Left cardiac atrium (tissue), 4 donors: Measurements from ENCODE around the gene UBLCP1. TPM values are rescaled to one million over a fixed set of nuclear protein-coding genes. Genes with fewer than 3 reads are reported as not detected.
"Not testable (repeated sequence)": the region's sequence is repeated elsewhere in the genome, so short reads cannot be mapped to it uniquely, and the experiment has no call there.

ENCODE experiments used
- ATAC-seq, 2 donors: fragments of 200-7000 bp; cut with Tn5 transposase; one replicate each; pipeline ENCODE4 v1.9.1; 2020; ENCODE audit warnings: mild to moderate bottlenecking in 2 of 2, moderate library complexity in 2 of 2
- DNase-seq: peaks from one replicate; pipeline ENCODE4 v3.0.0-alpha.2; 2020
- intact Hi-C, 2 donors: fragments of 100-400 bp; cut with DNase I; formaldehyde crosslinking; loops; one replicate each; pipeline versions ENCODE4 v1.14.1 to v1.15.1; 2022 to 2023
- total RNA-seq, 2 donors: library from RNA; stranded (reverse); fragmentation: NEBNext Ultra II Directional; extraction: Animal tissue kit (Norgen Biotek cat#: 25700); gene quantifications; one replicate each; pipeline ENCODE4 v1.2.1, GENCODE V29; 2021
- donor health status: DM: no; HTN: yes; CAD: no.
- donor health status: DM: no; HTN: yes; CAD: no; lungs with severe emphysema.
- donor health status: DM: yes; HTN: yes; CAD: no.
- donor health status: Dilated cardiomyopathy.

Gene UBLCP1
- total RNA-seq, 2 donors from 2014 or later: 13.6 to 15.5 TPM

DNA sequence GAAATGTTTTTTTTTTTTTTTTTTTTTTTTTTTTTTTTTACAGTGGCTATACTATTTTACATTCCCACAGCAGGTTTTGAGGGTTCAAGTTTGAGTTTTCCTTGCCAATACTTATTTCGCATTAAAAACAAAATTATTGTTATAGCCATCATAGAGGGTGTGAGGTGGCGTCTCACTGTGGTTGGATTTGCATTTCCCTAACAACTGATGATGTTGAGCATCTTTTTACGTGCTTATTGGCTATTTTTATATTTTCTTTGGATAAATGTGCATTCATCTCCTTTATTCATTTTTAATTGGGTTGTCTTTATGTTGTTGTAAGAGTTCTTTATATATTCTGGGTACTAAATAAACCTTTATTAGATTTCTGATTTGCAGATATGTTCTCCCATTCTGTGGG is 18.9 kb upstream of the UBLCP1 start:
- ATAC-seq: no peak
- intact Hi-C loops: no loop called here

DNA sequence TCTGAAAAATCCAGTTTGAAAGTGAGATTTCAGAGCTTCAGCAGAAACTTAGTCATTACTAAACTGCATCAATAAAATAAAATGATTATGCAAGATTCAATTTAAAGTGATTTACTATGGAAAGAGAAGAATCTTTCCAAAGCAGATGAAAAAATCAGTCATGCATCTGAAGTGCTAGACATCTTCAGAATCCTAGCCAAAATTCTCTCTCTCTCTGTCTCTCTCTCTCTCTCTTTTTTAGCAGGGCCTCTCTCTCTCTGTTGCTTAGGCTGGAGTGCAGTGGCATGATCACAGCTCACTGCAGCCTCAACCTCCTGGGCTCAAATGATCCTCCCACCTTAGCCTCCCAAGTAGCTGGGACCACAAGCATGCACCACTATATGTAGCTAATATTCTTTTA is 18.2 kb upstream of the UBLCP1 start:
- no peak for ATAC-seq
- DNase-seq: no peak
- intact Hi-C loops: no loop called here

More for the DNA sequence above, 18.9 kb upstream of the UBLCP1 start:
- DNase-seq: no peak

DNA sequence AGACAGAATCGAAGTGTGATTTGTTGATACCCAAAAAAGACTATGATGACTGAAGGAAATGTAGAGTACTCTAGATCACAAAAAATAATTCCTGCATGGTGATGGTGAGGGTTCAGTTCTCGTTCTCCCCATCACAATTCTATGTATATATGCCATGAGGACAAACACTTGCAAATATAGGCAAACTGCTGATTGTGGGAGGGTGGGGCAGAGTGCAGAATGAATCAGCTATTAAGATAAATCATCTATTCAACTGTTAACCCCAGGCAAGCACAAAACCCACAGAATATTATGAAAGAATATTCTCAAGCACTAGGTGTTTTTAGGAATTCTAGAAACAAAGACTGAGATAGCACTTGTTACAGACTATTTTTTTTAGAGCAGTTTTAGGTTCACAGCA is 13.9 kb upstream of the UBLCP1 start:
- ATAC-seq (no peak), DNase-seq (no peak)
- intact Hi-C loops: no loop called here

DNA sequence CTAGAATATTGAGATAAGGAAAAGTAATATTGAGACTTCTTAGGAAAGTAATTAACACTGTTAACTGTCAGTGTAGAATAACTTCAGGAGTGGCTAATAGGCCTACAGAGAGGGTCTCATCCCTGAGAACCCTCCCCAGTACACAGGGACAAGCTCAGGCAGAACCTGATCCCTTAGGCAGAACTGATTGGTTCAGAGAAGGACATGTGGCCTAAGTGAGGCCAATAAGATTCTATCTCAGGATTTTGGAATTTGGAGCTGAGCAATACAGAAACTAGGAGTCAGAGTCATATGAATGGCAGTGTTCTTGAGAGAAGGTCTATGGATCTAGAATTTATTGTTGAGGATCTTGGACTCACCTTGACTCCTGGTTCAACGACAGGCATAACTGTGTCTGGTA is 10.9 kb upstream of the UBLCP1 start:
- intact Hi-C loops: no loop called here
- ATAC-seq: no peak
- DNase-seq: no peak

DNA sequence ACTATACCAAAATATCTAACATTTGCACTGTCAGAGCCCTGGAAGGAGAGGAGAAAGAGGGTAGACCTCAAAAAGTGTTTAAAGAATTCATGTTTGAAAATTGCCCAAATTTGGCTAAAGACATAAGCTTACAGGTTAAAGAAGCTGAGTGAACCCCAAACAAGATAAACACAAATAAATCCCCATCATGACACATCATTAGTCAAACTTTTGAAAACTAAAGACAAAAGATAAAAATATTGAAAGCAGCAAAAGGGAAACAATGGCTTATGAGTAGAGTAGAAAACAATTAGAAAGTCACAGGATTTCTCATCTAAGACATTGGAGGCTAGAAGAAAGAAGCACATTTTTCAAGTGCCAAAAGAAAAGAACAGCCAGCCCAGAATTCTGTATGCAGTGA is 6.1 kb upstream of the UBLCP1 start:
- ATAC-seq: no peak

DNA sequence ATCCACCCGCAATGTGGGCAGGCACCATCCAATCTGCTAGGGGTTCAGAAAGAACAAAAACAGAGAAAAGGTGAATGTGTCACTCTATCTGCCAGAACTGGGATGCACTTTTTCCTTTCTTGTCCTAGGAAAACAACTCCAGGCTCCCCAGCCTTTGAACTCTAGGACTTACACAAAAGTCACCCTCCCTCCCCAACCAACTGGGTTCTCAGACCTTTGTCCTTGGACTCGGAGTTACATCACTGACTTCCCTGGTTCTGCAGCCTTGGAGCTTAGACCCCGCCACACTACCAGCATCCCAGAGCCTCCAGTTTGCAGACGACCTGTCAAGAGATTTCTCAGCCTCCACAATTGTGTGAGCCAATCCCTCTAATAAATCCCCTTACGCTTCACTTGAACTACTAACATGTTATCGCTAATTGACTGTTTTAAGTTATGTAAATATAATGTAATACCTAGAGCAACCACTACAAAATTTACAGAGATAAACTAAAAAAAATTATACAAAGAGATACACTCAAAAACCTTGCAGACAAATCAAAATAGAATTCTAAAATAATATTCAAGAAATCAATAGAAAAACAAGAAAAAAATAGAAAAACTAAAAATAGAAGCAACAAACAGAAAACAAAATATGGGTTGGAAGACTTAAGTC is 5.3 kb upstream of the UBLCP1 start:
- DNase-seq (no peak), ATAC-seq (no peak)
- intact Hi-C loops: no loop called here

More for the DNA sequence above, 6.1 kb upstream of the UBLCP1 start:
- no peak for DNase-seq
- intact Hi-C loops: no loop called here

DNA sequence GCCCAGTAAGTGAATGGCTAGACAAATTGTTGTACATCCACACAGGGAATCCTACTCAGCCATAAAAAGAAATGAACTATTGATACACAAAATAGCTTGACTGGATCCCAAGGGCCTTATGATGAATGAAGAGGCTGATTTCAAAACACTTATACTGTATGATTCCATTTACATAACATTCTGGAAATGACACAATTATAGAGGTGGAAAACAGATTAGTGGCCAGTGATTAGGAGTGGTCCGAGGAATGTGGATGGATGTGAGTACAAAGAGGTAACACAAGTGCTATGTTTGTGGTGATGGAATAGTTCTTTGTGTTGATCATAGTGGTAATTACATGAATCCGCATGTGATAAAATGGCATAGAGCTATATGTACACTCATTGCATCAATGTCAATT is 4.7 kb upstream of the UBLCP1 start:
- ATAC-seq: no peak
- no peak for DNase-seq
- intact Hi-C loops: no loop called here

DNA sequence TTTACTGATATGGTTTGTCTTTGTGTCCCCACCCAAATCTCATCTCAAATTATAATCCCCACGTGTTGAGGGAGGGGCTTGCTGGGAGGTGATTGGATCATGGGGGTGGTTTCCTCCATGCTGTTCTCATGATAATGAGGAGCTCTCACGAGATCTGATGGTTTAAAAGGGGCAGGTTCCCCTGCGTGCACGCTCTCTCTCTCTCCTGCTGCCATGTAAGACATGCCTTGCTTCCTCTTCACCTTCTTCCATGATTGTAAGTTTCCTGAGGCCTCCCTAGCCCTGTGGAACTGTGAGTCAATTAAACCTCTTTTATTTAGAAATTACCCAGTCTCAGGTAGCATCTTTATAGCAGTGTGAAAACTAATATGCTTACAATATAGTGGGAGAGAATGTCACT is 2.9 kb upstream of the UBLCP1 start:
- intact Hi-C loops: loop anchor here in 1 of 2 donors (2.0 kb wide), 1 partner anchor 49 kb away; no protein-coding TSS in a partner anchor
- ATAC-seq, DNase-seq: not testable (repeated sequence)

DNA sequence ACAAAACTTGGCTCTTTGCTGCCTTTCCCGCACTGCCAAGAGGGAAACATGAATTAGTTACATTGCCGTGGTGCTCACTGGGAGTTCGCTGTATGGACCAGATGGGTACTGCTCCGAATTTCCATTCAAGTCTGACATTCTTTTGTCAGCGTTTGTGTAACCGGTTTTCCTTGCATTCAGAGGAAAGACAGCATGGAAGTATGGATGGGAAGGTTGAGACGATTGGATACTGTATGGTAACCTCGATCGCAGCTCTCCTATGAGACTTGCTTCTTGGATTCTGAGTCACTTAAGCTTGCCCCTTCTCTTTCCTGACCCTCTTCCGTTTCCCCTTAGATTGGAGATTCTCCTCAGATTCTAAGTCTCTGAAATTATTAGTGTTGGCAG is 625 bp upstream of the UBLCP1 start:
- DNase-seq (no peak), ATAC-seq (peak; percentile 21 to 62)
- intact Hi-C loops: loop anchor here in 1 of 2 donors (2.0 kb wide), 1 partner anchor 106 kb away; no protein-coding TSS in a partner anchor

DNA sequence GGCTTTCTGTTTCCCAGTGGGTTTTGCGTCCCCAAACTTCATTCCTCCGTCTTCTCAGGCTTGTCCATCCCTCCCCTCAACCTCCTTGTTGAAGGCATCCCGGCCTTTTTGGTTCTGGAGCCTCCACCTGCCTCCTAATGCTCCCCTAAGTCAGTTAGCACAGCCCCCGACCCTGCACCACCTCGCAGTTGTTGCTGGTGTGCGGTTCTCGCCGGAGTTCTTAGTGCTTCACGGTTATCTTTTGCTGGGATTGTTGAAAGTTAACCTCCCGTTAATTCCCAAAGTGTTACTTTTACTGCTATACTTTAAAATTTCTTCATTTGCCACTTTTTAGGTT is 447 bp downstream of the UBLCP1 start:
- DNase-seq: no peak
- intact Hi-C loops: loop anchor here in 1 of 2 donors (2.0 kb wide), 1 partner anchor 107 kb away; no protein-coding TSS in a partner anchor
- peak; percentile 21 to 31 for ATAC-seq

DNA sequence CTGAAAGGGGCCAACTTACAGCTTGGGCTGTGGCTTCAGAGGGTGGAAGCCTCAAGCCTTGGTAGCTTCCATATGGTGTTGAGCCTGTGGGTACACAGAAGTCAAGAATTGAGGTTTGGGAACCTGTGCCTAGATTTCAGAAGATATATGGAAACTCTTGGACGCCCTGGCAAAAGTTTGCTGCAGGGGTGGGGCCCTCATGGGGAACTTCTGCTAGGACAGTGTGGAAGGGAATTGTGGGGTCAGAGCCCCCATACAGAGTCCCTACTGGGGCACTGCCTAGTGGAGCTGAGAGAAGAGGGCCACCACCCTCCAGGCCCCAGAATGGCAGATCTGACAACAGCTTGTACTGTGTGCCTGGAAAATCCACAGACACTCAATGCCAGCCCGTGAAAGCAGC is 3.7 kb downstream of the UBLCP1 start:
- intact Hi-C loops, DNase-seq, ATAC-seq: not testable (repeated sequence)

DNA sequence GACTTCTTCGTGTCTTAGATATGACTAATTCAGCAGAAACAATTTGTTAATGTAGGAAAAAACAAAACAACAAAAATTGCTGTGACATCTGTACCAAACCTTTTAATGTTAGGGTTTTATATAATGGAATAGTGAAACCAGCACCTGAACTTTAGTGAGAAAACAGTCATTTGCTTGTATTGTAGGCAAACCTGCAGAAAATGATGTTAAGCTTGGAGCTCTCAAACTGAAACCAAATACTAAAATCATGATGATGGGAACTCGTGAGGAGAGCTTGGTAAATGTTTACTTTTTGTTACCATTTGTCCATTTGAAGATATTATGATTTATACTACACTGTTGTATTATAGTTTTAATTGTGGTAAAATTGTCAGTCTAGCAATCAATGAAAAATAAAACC is 6.6 kb downstream of the UBLCP1 start:
- intact Hi-C loops: no loop called here
- DNase-seq (no peak), ATAC-seq (no peak)

DNA sequence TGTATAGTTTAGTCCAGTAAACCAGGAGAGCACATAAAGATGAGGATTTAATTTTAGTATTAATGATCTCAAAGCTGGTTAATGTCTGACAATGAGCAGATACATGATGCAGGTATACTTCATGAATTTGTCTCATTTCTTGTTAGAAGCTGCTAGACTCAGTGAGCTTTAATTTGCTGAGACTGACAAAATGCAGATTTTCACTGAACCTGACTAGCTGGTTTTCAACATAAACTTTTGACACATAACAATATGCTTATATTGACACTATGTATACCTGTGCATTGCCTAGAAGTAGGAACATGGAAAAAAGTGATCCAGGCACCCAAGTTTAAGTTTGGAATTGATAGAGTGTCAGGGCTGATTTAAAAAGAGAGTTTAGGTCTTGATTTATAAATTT is 10.8 kb downstream of the UBLCP1 start:
- ATAC-seq (no peak), DNase-seq (no peak)
- intact Hi-C loops: no loop called here

DNA sequence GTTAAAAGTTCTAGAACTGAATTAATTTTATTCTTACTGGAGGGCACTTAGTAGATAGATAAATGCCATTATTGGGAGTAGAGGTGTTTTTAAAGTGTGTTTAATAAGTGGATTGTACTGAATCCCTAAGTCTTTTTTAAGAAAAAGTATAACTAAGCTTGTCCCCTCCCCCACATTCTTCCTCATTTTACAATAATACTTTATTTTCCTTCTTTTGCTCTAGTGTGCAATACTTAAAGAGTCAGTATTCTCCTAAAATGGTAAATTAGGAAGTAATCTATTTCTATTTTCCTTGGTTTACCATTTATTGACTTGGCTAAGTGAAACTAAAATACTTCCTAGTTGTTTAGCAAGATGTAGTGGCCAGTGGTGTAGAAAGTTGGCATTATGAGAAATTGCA is 11.6 kb downstream of the UBLCP1 start:
- intact Hi-C loops: no loop called here
- ATAC-seq (no peak), DNase-seq (no peak)

DNA sequence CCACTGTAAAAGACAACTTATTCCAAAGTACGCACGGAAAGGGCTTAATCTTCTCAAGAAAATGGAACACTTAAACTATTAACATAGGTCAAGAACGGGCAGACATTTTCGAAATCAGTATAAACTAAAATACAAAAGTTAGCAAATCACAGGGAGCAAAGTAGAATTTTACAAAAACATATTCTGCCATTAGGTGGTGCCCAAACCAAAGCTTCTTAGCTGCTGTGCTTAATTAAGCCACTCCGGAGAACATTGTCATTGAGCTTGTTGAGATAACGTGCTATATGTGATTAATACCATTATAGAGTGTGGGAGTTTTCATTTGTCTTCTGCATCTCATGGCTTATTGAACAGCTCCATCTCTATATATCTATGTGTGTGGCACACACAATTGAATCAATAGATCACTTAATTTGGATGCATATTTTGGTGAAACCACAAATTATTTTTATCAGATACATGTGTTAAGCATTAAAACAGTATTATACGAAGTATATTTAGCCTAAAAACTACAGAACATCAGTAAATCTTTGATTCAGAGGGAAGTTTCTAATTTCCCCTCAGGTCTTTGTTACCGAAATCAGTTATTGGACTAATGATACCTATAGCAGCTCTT is 23.4 kb downstream of the UBLCP1 start:
- peak in 1 of 2 donors; percentile 25 for ATAC-seq
- intact Hi-C loops: loop anchor here in 1 of 2 donors (5.0 to 10.0 kb wide), 2 partner anchors 128 to 701 kb away; no protein-coding TSS in a partner anchor
- DNase-seq: no peak

DNA sequence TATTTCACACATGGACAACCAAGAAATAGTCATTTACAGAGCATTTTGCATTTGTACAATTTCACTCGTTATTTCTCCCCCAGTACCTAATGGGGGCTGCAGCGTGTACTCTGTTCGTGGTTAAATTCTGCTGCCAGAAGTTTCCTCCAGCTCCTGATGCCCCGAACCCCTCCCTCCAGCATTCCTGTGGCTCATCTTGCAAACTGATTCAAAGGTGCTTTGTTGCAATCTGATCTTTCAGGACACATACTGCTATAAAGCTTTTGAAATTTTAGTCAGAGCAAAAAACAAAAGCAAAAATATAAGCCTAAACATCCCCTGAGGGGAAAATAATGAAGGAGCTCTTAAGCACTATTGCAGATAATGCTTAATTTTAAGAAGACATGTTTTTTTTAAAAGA is 27.7 kb downstream of the UBLCP1 start:
- no peak for DNase-seq
- no peak for ATAC-seq
- intact Hi-C loops: loop anchor here in 1 of 2 donors (10.0 kb wide), 1 partner anchor 704 kb away; no protein-coding TSS in a partner anchor

DNA sequence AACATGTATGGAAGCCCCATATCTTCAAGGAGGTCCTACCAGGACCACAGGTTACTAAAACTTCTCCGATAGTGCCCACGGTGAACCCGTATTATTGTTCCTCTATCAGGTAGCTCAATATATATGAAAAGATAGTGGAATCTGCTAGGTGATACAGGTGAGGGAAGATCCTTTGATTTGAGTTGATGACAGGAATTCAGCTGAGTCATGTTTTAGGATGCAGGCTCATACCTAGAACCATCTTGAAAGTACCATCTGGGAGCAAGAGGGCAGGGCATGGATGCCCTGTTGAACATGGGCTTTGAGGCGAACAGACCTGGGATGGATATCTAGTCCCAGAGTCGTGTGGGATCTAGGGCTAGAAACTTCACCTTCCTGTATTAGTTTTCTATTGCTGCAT is 31.8 kb downstream of the UBLCP1 start:
- ATAC-seq (no peak), DNase-seq (no peak)
- intact Hi-C loops: loop anchor here in 1 of 2 donors (10.0 kb wide), 1 partner anchor 700 kb away; no protein-coding TSS in a partner anchor

DNA sequence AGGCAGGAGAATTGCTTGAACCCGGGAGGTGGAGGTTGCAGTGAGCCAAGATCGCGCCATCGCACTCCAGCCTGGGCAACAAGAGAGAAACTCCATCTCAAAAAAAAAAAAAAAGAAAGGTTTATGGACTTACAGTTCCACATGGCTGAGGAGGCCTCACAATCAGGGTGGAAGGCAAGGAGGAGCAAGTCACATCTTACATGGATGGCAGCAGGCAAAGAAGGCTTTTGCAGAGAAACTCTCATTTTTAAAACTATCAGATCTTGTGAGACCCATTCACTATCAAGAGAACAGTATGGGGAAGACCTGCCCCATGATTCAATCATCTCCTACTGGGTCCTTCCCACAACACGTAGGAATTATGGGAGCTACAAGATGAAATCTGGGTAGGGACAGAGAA is 34.2 kb downstream of the UBLCP1 start:
- DNase-seq, ATAC-seq: not testable (repeated sequence)
- intact Hi-C loops: loop anchor here in 1 of 2 donors (10.0 kb wide), 1 partner anchor 698 kb away; no protein-coding TSS in a partner anchor

DNA sequence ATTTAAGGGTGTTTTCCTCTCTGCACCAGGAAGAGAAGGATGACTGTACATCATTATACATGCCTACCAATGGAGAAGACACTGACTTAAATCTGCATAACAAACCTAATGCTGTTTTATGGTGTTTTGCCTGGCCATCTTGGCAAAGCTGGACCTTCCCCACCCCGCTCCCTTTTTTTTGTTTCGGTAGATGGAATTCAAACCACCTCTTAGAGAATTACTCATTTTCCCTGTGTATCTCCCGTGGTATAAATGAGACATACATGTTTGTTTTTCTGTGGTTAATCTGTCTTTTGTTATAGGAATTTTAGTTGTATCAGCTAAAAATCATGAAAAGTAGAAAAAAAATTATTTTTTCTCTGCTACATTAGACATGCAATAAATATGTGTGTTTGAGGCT is 38.4 kb downstream of the UBLCP1 start:
- no peak for ATAC-seq
- no peak for DNase-seq
- intact Hi-C loops: no loop called here

DNA sequence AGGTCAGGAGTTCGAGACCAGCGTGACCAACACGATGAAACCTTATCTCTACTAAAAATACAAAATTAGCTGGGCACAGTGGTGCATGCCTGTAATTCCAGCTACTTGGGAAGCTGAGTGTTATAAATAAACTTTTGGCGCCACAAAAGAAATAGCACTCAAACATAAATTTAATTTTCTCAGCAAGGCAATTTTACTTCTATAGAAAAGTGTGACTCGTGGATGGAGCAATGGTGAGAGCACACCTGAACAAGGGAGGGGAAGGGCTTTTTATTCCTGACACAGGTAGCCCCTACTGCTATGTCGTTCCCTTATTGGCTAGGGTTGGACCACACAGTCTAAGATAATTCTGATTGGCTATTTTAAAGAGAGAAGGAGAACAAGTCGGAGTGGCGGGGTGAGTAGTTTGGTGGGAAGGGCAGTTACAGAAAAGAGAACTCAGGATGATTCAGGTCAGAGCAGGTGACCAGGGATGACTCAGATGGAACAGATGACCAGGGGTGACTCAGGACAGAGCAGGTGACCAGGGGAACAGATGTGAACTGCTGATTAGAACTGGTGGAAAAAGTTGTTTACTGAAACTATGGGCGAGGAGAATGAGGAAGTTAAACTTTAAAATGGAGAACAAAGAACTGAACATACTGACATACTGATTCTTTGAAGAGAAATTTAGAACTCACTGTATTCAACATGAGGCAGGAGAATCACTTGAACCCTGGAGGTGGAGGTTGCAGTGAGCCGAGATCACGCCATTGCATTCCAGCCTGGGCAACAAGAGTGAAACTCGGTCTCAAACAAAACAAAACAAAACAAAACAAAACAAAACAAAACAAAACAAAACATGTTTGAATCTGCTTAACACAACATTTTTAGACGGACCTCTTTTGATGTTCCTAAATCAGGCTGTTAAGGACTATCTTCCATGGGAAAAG is 39.1 kb downstream of the UBLCP1 start:
- intact Hi-C loops, DNase-seq, ATAC-seq: not testable (repeated sequence)
